Parathyroid adenoma (tissue), 2 donors: Measurements from ENCODE around the gene GALNTL6.

Experiments
- H2AFZ ChIP-seq: fragments of 300-600 bp; sonication (generic); one replicate; pipeline ENCODE4 v1.7.0; 2017; ENCODE audit warnings: antibody characterized with exemption, mild to moderate bottlenecking
- H3K27ac ChIP-seq: fragments of 300-600 bp; sonication (generic); one replicate; pipeline ENCODE4 v1.7.0; 2017
- H3K27me3 ChIP-seq: fragments of 300-600 bp; sonication (generic); one replicate; pipeline ENCODE4 v1.7.0; 2017; ENCODE audit warnings: low read length; ENCODE audit not compliant: control insufficient read depth, insufficient read depth
- H3K36me3 ChIP-seq: fragments of 300-600 bp; sonication (generic); one replicate; pipeline ENCODE4 v1.7.0; 2017; ENCODE audit warnings: low read length; ENCODE audit not compliant: control insufficient read depth, insufficient read depth
- H3K4me1 ChIP-seq: fragments of 300-600 bp; sonication (generic); one replicate; pipeline ENCODE4 v1.7.0; 2017; ENCODE audit warnings: control low read depth
- H3K4me2 ChIP-seq: fragments of 300-600 bp; sonication (generic); one replicate; pipeline ENCODE4 v1.7.0; 2017; ENCODE audit warnings: low read length
- H3K4me3 ChIP-seq: fragments of 300-600 bp; sonication (generic); one replicate; pipeline ENCODE4 v1.7.0; 2017; ENCODE audit warnings: low read depth, low read length
- H3K79me2 ChIP-seq: fragments of 300-600 bp; sonication (generic); one replicate; pipeline ENCODE4 v1.7.0; 2017; ENCODE audit warnings: control low read depth
- H3K9ac ChIP-seq: fragments of 300-600 bp; sonication (generic); one replicate; pipeline ENCODE4 v1.7.0; 2017; ENCODE audit warnings: mild to moderate bottlenecking
- H3K9me3 ChIP-seq: fragments of 300-600 bp; sonication (generic); one replicate; pipeline ENCODE4 v1.7.0; 2017; ENCODE audit warnings: low read length; ENCODE audit not compliant: control insufficient read depth
- TF ChIP-seq, protein P1 (sequence below): fragments of 300-600 bp; sonication (generic); IDR thresholded peaks from one replicate; pipeline ENCODE4 v1.7.0; 2017; ENCODE audit warnings: antibody characterized with exemption, mild to moderate bottlenecking
- donor health status: primary hyperparathyroidism.

GALNTL6 gene

DNA sequence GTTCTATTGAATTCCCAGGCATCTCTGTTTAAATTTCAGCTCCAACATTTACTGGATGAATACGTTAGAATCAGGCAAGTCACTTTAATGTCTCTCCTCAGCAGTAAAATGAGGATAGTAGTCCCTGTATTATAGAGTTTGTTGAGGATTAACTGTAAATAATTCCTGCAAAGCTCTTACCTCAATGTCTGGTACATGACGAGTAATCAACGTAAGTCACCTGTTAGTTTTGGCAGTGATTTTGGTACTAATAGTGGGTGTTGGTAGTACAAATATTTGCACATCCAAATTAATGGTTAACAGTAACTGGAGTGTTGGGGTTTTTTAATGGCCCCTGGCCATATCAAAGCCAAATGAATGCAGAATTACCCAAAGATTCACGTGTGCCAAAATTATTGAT, 1165.6 kb downstream of the GALNTL6 start:
- TF ChIP-seq, protein P1, sequence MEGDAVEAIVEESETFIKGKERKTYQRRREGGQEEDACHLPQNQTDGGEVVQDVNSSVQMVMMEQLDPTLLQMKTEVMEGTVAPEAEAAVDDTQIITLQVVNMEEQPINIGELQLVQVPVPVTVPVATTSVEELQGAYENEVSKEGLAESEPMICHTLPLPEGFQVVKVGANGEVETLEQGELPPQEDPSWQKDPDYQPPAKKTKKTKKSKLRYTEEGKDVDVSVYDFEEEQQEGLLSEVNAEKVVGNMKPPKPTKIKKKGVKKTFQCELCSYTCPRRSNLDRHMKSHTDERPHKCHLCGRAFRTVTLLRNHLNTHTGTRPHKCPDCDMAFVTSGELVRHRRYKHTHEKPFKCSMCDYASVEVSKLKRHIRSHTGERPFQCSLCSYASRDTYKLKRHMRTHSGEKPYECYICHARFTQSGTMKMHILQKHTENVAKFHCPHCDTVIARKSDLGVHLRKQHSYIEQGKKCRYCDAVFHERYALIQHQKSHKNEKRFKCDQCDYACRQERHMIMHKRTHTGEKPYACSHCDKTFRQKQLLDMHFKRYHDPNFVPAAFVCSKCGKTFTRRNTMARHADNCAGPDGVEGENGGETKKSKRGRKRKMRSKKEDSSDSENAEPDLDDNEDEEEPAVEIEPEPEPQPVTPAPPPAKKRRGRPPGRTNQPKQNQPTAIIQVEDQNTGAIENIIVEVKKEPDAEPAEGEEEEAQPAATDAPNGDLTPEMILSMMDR, result no peak
- Histone ChIP-seq H3K27ac (no peak overlapping the region), H3K36me3 (no peaks in the 10 kb centered on the region)

DNA sequence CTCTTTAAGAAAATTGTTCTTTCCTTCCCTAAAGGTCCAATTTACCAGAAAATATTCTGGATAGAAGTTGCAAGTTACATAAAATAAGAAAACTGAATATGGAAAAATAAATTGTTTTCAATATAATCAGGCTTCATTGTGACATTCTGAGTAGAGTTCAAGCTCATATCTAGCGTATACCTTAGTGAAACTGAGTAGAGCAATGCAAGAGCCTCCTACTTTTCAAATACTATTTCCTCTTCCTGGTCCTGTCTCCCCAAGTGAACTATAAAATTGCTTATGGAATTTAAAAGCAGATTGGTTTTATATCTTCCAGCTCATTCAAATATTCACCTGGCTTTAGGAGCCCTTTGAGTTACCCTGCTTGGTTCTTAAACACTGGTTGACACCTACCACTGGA, 1166.1 kb downstream of the GALNTL6 start:
- Histone ChIP-seq H3K27me3 (no peaks in the 10 kb centered on the region), H3K4me2 (no peak overlapping the region), H3K9me3 (no peaks in the 10 kb centered on the region), H3K9ac (no peak overlapping the region), H3K79me2 (no peaks in the 10 kb centered on the region), H3K4me1 (no peaks in the 10 kb centered on the region), H3K36me3 (no peaks in the 10 kb centered on the region), H3K27ac (no peak overlapping the region), H3K4me3 (no peak overlapping the region), H2AFZ (no peak overlapping the region)
- TF ChIP-seq, protein P1, result no peak

More for the DNA sequence above, 1165.6 kb downstream of the GALNTL6 start:
- H3K4me2 ChIP-seq, result no peak overlapping the region
- H2AFZ ChIP-seq, result no peak overlapping the region
- no peaks in the 10 kb centered on the region for H3K27me3 ChIP-seq
- no peaks in the 10 kb centered on the region for H3K9me3 ChIP-seq
- no peaks in the 10 kb centered on the region for H3K79me2 ChIP-seq
- no peak overlapping the region for H3K4me3 ChIP-seq
- no peak overlapping the region for H3K9ac ChIP-seq
- H3K4me1 ChIP-seq, result no peaks in the 10 kb centered on the region

DNA sequence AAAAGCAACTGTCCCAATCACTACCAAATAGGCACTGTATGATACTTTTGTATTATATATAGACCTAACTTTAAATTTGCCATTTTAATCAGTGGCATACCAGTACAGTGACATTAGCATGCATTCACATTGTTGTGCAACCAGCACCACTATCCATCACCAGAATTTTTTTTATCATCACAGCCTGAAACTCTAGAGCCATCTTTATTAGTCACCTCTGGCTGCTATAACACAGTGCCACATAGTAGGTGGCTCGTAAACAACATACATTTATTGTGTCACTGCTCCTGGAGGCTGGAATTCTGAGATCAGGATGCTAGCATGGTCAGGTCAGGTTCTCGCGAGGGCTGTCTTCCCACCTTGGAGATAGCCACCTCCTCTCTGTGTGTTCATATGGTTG, 1167.0 kb downstream of the GALNTL6 start:
- no peaks in the 10 kb centered on the region for H3K79me2 ChIP-seq
- H3K4me1 ChIP-seq, result no peaks in the 10 kb centered on the region
- TF ChIP-seq, protein P1, result no peak
- no peak overlapping the region for H3K9ac ChIP-seq
- no peaks in the 10 kb centered on the region for H3K9me3 ChIP-seq
- H3K4me2 ChIP-seq, result no peak overlapping the region
- H3K4me3 ChIP-seq, result no peak overlapping the region
- no peaks in the 10 kb centered on the region for H3K36me3 ChIP-seq
- no peak overlapping the region for H3K27ac ChIP-seq
- H3K27me3 ChIP-seq, result no peaks in the 10 kb centered on the region
- H2AFZ ChIP-seq, result no peak overlapping the region

DNA sequence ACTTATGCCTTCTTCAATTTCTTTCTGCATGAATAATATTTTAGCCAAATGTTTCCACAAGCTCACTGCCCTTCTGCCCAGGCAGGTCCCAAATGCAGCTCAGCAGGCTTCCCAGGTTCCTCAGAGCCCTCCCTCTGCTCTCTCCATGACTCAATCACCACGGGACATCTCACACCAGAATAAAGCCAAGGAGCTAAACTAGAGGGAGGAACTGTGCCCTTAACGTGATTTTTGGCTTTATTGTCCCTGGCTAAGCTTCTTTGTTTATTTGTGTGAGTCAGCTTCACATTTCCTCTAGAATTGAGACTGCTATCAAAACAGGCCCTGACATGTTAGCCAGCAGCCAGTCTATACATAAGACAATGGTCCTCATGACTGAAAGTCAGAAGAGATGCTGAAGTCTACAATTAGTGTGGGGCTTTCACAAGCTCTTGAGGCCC, 1169.0 kb downstream of the GALNTL6 start:
- Histone ChIP-seq H2AFZ (no peak overlapping the region), H3K36me3 (no peaks in the 10 kb centered on the region), H3K4me2 (no peak overlapping the region), H3K9ac (no peak overlapping the region), H3K79me2 (no peaks in the 10 kb centered on the region), H3K9me3 (no peaks in the 10 kb centered on the region), H3K27me3 (no peaks in the 10 kb centered on the region), H3K4me1 (no peaks in the 10 kb centered on the region), H3K27ac (no peak overlapping the region), H3K4me3 (no peak overlapping the region)
- TF ChIP-seq, protein P1, result no peak

DNA sequence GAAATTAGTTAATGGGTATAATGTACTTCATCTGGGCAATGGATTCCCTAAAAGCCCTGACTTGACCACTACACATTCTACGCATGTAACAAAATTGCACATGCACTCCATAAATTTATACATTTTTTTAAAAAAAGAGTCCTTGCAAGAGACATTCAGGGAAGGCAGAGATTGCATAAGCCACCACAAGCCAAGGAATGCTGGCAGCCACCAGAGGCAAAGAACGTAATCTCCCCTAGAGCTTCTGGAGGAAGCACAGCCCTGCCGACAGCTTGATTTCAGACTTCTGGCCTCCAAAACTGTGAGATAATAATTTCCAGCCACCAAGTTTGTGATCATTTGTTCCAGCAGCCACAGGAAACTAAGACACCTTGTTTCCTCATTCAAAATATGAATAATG, 1169.8 kb downstream of the GALNTL6 start:
- H3K27ac ChIP-seq, result no peak overlapping the region

More for the DNA sequence above, 1169.8 kb downstream of the GALNTL6 start:
- H2AFZ ChIP-seq, result no peak overlapping the region
- no peaks in the 10 kb centered on the region for H3K79me2 ChIP-seq
- no peaks in the 10 kb centered on the region for H3K27me3 ChIP-seq
- H3K4me1 ChIP-seq, result no peaks in the 10 kb centered on the region
- no peak overlapping the region for H3K9ac ChIP-seq
- TF ChIP-seq, protein P1, result no peak
- H3K36me3 ChIP-seq, result no peaks in the 10 kb centered on the region
- no peak overlapping the region for H3K4me3 ChIP-seq
- no peaks in the 10 kb centered on the region for H3K9me3 ChIP-seq
- H3K4me2 ChIP-seq, result no peak overlapping the region
